Inflammatory macrophage treated with lipopolysaccharide for 4 hours (primary cell): ENCODE results near the gene CYP26A1.

Experiments used
- DNase-seq: peaks from one replicate; pipeline ENCODE4 v3.0.0-alpha.2; 2020

Gene CYP26A1

GRCh38 chr10:93073539-93074146 is at the start of gene CYP26A1:
Gene CYP26A1 (plus strand): TSS chr10:93073893. CDS start chr10:93073935, 42 bp downstream.
- no peak for DNase-seq

DNA sequence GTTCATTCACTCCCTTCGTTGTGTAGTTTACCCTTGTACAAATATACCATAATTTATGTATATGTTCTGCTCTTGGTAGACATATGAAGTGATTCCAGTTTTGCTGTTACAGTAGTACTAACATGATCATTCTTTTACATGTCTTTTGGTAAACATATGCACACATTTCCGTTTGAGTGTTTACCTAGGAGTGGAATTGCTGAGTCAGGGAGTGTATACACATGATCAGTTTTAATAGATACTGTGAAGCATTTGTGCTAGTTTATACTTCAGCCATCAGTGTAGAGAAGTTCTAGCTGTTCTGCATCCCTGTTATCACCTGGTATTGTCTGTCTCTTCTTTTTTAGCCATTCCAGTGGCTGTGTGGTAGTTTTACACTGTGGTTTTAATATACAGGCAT is 47.6 kb upstream of the CYP26A1 start:
- no peak for DNase-seq

DNA sequence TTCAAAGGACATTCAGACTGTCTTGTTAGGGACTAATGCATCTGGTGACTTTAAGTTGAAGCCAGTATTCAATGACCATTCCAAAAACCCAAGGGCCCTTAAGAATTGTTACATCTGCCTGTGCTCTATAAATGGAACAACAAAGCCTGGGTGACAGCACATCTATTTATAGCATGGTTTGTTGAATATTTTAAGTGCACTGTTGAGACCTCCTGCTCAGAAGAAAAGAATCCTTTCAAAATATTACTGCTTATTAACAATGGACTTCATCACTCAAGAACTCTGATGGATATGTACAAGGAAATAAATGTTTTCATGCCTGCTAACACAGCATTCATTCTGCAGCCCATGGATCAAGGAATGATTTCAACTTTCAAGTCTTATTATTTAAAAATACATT is 46.2 kb upstream of the CYP26A1 start:
- no peak for DNase-seq

DNA sequence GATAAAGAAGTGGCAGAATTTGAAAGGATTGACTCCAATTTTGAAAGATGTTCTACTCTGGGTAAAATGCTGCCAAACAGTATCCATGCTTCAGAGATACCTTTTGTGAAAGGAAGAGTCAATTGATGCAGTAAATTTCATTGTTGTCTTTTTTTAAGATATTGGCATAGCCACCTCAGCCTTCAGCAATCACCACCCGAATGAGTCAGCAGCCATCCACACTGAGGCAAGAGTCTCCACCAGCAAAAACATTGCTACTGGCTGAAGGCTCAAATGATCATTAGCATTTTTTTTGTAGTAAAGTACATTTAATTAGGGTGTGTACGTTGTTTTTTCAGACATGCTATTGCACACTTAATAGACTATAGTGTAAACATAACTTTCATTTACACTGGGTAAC is 44.8 kb upstream of the CYP26A1 start:
- DNase-seq, result no peak

GRCh38 chr10:93030409-93030808 is 43.3 kb upstream of the CYP26A1 start:
- DNase-seq, result no peak

DNA sequence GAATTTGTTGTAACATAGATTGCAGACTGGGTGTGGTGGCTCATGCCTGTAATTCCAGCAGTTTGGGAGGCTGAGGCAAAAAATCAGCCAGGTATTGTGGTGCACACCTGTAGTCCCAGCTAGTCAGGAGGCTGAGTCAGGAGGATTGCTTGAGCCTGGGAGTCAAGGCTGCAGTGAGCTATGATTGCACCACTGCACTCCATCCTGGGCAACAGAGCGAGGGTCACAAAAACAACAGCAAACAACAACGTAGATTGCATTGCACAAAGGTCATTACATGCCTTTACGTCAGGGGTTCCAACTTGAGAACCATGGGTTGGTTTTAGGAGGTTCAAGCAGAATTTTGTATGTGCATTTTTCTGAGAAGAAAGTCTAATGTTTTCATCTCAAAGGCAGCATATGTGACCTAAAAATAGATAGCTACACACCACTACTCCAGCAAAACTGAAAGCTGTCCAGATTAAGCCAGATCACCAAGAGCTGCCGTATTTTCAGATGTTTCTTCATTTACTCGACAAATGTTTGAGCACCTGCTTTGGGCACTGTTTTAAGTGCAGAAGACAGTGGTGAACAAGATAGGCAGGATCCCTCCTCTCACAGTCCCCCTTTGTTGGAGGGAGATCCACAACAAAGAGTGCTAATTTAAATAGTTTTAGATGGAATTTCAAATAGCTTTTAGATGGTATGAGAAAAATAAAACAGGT is 41.4 kb upstream of the CYP26A1 start:
- no peak for DNase-seq

DNA sequence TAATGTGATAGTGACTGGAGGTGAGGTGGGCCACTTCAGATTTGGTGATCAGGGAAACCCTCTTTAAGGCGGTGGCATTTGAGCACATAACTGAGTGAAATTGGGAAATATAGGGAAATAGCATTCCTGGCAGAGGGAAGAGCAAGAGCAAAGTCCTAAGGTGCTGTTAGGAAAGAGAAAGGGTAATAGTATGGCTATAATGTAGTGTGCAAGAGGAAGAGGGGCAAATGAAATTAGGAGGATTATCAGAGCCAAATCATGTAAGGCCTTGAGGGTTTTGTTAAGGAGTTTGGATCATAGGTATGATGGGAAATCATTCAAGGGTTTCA is 40.9 kb upstream of the CYP26A1 start:
- DNase-seq, result no peak

DNA sequence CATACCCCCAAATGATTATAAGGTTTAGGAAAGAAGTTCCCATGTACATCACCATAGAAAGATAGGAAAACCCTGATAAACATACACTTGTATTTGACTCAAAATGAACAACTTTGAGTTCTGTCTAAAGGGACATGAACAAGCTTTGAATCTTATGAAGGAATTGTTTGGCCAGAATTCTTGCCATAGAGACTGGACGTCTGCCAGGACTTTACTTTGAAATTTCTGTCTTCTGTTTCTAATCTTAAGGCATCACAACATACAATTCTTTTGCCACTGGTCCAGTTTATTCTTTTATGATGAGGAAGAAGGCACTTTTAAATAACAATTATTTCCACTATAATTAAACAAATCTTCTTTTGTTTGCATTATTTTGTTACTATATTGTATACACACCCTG is 39.3 kb upstream of the CYP26A1 start:
- DNase-seq, result no peak

GRCh38 chr10:93039110-93039509 is 34.6 kb upstream of the CYP26A1 start:
- DNase-seq, result no peak

GRCh38 chr10:93039721-93040120 is 34.0 kb upstream of the CYP26A1 start:
- DNase-seq, result peak; percentile 4

DNA sequence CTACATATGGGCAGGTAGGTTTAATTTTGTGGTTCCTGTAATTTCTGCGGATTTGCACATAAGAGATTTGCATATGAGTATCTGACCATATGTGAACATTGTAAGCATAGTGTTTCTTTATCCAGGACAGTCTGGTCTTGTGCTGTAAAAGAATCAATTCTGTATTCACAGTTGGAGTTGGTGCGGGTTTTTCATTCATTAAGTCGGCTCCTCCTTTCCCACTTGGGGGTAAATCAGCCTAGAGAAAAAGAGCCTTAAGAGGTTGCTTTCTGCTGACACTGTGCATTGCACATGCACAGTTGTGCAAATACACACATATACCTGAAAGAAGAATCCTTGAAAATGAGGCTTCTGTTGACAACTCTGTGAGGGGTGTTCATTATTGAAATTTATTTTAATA is 19.2 kb upstream of the CYP26A1 start:
- no peak for DNase-seq

DNA sequence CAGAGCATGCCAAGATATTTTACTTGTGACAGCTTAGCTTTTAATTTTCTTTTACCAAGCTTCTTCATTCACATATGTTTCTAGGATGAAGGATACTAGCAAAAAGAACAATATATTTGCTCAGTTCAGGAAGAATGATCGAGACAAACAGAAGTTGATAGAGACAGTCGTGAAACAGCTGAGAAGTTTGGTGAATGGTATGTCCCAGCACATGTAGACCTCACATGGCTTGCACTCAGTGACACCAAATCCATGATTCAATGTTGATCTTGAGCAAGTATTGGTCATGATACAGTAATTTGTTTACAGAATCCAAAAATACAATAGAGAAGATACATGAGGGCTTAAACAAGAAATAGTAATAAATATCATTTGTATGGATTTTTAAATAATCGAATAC is 15.6 kb upstream of the CYP26A1 start:
- DNase-seq, result no peak

DNA sequence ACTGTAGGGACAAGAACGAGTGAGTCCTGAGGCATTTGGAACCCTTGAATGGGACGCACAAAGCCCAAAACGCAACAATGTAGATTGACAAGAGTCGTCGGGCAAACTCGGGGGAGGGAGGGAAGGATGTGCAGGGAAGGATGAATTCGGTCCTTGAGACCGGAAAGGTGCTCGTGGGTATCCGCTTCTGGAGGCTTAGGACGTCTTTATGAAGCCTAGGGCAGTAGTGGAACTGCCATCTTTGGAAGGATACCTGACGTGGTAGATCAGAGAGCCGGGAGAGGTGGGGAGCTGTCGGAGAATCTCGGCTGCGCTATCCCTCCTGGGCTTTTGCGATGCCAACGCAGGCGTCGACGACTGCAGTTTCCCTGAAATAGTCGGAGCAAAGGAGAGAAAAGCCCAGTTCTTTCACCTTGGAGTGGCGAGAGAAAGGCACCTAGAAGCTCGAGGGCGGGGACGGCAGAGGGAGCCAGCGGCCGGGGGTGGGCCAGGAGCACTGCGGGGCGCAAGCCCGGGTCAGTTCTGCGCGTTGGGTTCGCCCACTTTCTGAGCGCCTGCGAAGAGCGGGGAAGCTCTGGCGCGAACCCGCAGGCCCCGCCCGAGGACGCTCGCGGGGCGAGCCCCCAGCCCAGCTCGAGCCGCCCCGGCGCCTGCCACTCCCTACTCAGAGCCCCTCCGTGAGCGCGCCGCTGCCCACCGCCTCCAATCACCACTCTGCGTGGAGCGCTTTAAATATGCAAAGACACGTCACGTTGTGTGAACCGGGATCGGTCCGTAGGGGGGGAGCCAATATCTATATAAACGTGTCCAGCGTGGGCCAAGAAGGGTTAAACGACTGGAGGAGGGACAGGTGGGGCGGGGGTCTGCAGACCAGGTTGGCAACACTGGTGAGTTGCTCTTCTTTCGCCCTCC is 13.5 kb upstream of the CYP26A1 start, which contains the start of gene CYP26C1:
Gene CYP26C1 (plus strand): TSS at position 824 of the 912 bp plus-strand sequence. CDS start 466 bp downstream, outside the sequence.
- DNase-seq, result no peak

GRCh38 chr10:93060887-93061593 is 12.7 kb upstream of the CYP26A1 start:
- DNase-seq, result no peak

GRCh38 chr10:93061594-93062513 is 11.8 kb upstream of the CYP26A1 start:
- DNase-seq, result no peak

- DNase-seq, result peak; percentile 45
Measured at GRCh38 chr10:93062514-93063143, 11.1 kb upstream of the CYP26A1 start.

GRCh38 chr10:93063144-93063976 is 10.3 kb upstream of the CYP26A1 start:
- no peak for DNase-seq

DNA sequence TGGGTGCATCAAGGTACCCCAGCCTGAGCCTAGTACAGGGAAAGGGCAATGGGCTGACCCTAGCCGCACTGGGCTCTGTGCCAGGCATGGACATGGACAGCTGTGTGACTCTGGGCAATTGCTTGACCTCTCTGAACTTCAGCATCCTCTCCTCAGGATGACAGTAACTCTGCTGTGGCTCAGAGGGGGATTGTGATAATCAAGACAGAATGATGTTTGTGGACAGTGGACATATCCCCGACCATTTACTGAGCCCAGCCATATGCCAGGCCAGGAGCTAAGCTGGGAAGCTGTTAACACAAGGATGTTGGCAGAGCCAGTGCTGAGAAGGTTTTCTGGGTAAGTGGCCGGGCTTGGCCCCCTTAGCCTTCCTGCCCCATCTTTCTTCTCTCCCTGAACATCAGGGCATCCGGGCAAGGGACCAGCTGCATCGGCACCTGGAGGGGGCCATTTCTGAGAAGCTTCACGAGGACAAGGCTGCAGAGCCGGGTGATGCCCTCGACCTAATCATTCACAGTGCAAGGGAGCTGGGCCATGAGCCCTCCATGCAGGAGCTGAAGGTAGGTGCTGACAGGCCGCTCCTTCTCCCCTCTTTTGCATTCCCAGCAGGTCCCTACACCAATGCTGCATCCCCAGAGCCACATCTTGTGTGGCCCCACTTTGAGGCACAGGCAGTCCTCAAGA is 9.6 kb upstream of the CYP26A1 start:
- DNase-seq, result no peak

DNA sequence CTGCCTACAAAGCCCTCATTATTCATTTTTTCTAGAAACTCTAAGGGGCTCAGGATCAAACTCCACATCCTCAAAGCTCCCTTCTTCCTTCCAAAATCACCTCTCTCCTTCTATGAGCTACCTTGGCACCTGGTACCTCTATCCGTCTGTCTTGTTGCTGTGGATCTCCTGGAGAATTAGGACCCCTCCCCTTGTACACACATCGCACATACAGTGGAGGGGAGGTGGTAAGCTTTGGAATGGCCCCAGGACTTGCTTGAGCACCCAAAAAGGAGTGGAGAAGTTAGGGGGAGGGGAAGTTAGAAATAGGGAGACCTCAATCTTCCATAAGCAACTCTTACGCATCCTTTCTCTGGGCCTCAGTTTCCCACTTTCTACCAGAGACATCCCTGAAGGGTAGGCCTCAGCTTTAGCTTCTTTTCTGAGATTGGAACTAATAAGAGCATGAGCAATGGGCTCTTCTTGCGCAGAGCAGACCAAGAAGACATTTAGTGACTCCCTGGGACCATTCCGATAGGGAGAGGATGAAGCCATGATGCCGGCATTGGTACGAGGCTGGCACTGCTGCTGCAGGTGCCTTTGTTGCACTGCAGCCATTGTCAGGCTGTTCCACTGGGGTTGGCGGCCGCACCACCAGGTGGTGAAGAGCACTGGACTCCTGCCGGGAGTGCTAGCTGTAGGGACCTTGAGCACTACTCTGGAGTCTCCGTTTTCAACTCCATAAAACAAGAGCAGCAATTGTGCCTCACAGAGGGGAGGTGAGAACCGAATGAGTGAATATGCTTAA is 8.6 kb upstream of the CYP26A1 start:
- DNase-seq, result no peak
